ENCODE results near the gene PLD1.

Gene PLD1

DNA sequence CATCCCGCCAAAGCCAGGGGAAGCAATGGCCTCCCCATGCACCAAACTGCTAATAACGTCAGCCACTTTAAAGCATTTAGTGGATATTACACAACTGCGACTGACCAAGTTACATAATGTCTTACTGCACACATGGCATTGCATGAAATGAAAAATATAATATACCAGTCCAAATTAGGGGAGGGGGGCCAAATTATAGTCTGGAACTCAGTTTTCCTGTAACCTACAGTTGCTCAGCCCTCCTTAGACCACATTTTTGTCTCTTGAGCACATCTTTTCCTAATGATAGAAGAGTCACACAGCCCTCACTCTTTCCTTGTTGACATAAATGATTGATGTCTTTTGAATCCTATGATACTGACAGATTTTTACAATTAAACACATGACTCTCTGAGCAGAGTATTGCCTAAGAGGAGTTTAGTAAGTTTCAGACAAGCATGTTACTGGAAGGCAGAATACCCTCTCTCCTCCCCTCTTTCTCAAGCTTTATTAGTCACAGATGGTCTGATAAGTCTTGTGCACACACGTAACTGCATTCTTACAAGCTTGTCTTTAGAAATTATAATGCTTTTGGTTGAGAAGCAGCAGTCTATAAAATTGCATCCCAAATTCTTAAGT lies 1.1 kb upstream of the PLD1 start:
- TF ChIP-seq, protein P1, sequence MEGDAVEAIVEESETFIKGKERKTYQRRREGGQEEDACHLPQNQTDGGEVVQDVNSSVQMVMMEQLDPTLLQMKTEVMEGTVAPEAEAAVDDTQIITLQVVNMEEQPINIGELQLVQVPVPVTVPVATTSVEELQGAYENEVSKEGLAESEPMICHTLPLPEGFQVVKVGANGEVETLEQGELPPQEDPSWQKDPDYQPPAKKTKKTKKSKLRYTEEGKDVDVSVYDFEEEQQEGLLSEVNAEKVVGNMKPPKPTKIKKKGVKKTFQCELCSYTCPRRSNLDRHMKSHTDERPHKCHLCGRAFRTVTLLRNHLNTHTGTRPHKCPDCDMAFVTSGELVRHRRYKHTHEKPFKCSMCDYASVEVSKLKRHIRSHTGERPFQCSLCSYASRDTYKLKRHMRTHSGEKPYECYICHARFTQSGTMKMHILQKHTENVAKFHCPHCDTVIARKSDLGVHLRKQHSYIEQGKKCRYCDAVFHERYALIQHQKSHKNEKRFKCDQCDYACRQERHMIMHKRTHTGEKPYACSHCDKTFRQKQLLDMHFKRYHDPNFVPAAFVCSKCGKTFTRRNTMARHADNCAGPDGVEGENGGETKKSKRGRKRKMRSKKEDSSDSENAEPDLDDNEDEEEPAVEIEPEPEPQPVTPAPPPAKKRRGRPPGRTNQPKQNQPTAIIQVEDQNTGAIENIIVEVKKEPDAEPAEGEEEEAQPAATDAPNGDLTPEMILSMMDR (IDR thresholded peaks at IDR 0.05; ENCODE audit: insufficient read depth, low read depth, low read length, missing control alignments), result no peak
- peak; percentile 99 for DNase-seq (ENCODE audit: low read depth)
- H3K4me3 ChIP-seq (ENCODE audit: low read length), result peak overlapping the region; percentile 67

DNA sequence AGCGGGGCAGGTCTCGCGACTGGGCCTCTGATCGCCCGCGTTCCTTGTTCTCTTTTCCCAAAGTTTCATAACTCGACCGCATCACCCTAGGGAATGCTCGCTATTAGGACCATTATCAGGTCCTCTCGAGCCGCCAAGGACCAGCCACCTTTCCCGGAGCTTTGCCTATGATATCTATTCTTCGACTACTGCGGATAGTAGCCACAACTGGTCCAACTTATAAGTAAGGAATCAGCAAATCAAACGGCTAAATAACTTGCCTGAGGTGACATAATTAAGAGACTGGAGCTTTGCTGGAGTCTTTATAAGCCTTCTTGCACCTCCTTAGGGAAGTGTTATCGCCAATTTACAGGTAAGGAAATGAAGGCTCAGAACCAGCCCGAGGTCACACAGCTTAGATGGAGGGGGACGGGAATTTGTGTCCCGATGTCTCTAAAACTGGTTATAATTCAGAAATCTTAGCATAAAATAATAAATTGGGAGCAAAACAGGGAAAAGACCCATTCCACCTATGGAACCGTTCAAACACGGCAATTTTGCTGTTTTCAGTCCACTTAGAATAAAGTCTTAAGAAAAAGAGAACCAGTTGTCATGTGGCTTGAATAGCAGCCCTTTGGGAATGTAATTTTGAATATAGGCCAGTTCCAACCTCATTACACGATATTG lies 479 bp upstream of the PLD1 start:
- H3K4me3 ChIP-seq (ENCODE audit: low read length), result peak overlapping the region; percentile 67
- TF ChIP-seq, protein P1 (IDR thresholded peaks at IDR 0.05; ENCODE audit: insufficient read depth, low read depth, low read length, missing control alignments), result no peak
- DNase-seq (ENCODE audit: low read depth), result no peak

- TF ChIP-seq, protein P1 (IDR thresholded peaks at IDR 0.05; ENCODE audit: insufficient read depth, low read depth, low read length, missing control alignments), result no peak
- DNase-seq (ENCODE audit: low read depth), result peak; percentile 78
- peak overlapping the region; percentile 67 for H3K4me3 ChIP-seq (ENCODE audit: low read length)
Observed at GRCh38 chr3:171809611-171809860, 747 bp downstream of the PLD1 start.

GRCh38 chr3:171807806-171808205 lies 2.5 kb downstream of the PLD1 start:
- no peak overlapping the region for H3K4me3 ChIP-seq (ENCODE audit: low read length)
- TF ChIP-seq, protein P1 (IDR thresholded peaks at IDR 0.05; ENCODE audit: insufficient read depth, low read depth, low read length, missing control alignments), result no peak
- DNase-seq (ENCODE audit: low read depth), result no peak

DNA sequence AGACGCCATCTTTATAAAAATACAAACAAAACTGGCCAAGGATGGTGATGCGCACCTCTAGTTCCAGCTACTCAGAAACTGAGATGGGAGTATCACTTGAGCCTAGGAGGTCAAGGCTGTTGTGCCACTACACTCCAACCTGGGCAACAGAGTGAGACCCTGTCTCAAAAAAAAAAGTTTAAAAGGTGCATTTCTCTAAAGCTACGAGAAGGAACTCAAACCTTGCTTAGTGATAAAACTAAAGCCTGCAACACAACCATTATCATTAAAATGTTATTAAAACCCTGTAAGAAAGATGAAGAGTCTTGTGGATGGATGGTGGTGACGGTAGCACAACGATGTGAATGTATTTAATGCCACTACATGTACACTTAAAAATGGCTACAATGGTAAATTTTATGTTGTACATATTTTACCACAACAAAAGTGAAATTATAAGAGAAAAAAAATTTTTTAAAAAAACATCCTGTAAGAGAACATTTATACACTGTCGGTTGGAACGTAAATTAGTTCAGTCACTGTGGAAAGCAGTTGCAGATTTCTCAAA lies 3.1 kb downstream of the PLD1 start:
- TF ChIP-seq, protein P1 (IDR thresholded peaks at IDR 0.05; ENCODE audit: insufficient read depth, low read depth, low read length, missing control alignments), result no peak
- DNase-seq (ENCODE audit: low read depth), result no peak
- H3K4me3 ChIP-seq (ENCODE audit: low read length), result no peak overlapping the region

- DNase-seq (ENCODE audit: low read depth), result peak; percentile 92
- TF ChIP-seq, protein P1 (IDR thresholded peaks at IDR 0.05; ENCODE audit: insufficient read depth, low read depth, low read length, missing control alignments), result no peak
- no peak overlapping the region for H3K4me3 ChIP-seq (ENCODE audit: low read length)
Observed at GRCh38 chr3:171806200-171807128, 3.8 kb downstream of the PLD1 start.

All from epithelial cell of esophagus (primary cell).